HS-5 (cell line): ENCODE data around the gene SLC1A2.

Experiments
- DNase-seq: peaks from one replicate; pipeline ENCODE4 v3.0.0-alpha.2; 2012; ENCODE audit warnings: low read depth

The SLC1A2 gene

GRCh38 chr11:35376118-35376510 lies 43.2 kb downstream of the SLC1A2 start:
- no peak for DNase-seq

GRCh38 chr11:35375332-35376117 lies 43.8 kb downstream of the SLC1A2 start:
- no peak for DNase-seq

GRCh38 chr11:35373284-35373933 lies 45.9 kb downstream of the SLC1A2 start:
- DNase-seq = no peak

- DNase-seq = no peak
Observed at GRCh38 chr11:35372565-35373283, 46.6 kb downstream of the SLC1A2 start.

GRCh38 chr11:35367491-35367890 lies 51.9 kb downstream of the SLC1A2 start:
- DNase-seq = peak; percentile 42

- DNase-seq = no peak
Observed at GRCh38 chr11:35366798-35367197, 52.6 kb downstream of the SLC1A2 start.

- no peak for DNase-seq
Observed at GRCh38 chr11:35365961-35366360, 53.4 kb downstream of the SLC1A2 start.

- no peak for DNase-seq
Observed at GRCh38 chr11:35365395-35365794, 54.0 kb downstream of the SLC1A2 start.

- peak; percentile 76 for DNase-seq
Observed at GRCh38 chr11:35363854-35364780, 55.2 kb downstream of the SLC1A2 start.

GRCh38 chr11:35363246-35363801 lies 56.0 kb downstream of the SLC1A2 start:
- no peak for DNase-seq

- no peak for DNase-seq
Observed at GRCh38 chr11:35362521-35362980, 56.8 kb downstream of the SLC1A2 start.

GRCh38 chr11:35360055-35360530 lies 59.3 kb downstream of the SLC1A2 start:
- no peak for DNase-seq

GRCh38 chr11:35359321-35360054 lies 59.9 kb downstream of the SLC1A2 start:
- DNase-seq = no peak

- no peak for DNase-seq
Observed at GRCh38 chr11:35358391-35358790, 61.0 kb downstream of the SLC1A2 start.

- DNase-seq = peak; percentile 71
Observed at GRCh38 chr11:35357923-35358322, 61.4 kb downstream of the SLC1A2 start.

- no peak for DNase-seq
Observed at GRCh38 chr11:35355102-35355749, 64.1 kb downstream of the SLC1A2 start.

- no peak for DNase-seq
Observed at GRCh38 chr11:35354644-35355043, 64.7 kb downstream of the SLC1A2 start.

- DNase-seq = peak; percentile 40
Observed at GRCh38 chr11:35352077-35352888, 67.1 kb downstream of the SLC1A2 start.

- no peak for DNase-seq
Observed at GRCh38 chr11:35349897-35350296, 69.5 kb downstream of the SLC1A2 start.
